ENCODE results near the gene CCDC3.

CCDC3 gene

GRCh38 chr10:13048762-13049161, 47.2 kb upstream of the CCDC3 start:
- H3K4me2 ChIP-seq (ENCODE audit: low read length) = no peak overlapping the region
- H3K9ac ChIP-seq (ENCODE audit: low read length) = no peak overlapping the region
- no peak overlapping the region for H3K27ac ChIP-seq (ENCODE audit: low read depth, low read length, poor library complexity, severe bottlenecking)
- no peak overlapping the region for H2AFZ ChIP-seq (ENCODE audit: low read length)
- H3K4me1 ChIP-seq (ENCODE audit: insufficient read depth, low read length, severe bottlenecking) = no peaks in the 10 kb centered on the region
- H3K9me3 ChIP-seq (ENCODE audit: low read length) = no peaks in the 10 kb centered on the region
- no peak overlapping the region for H3K4me3 ChIP-seq (ENCODE audit: low read depth, low read length, poor library complexity, severe bottlenecking)
- TF ChIP-seq EZH2 (IDR thresholded peaks at IDR 0.05; ENCODE audit: borderline replicate concordance, low read length) = no peak
- TF ChIP-seq, protein P1, sequence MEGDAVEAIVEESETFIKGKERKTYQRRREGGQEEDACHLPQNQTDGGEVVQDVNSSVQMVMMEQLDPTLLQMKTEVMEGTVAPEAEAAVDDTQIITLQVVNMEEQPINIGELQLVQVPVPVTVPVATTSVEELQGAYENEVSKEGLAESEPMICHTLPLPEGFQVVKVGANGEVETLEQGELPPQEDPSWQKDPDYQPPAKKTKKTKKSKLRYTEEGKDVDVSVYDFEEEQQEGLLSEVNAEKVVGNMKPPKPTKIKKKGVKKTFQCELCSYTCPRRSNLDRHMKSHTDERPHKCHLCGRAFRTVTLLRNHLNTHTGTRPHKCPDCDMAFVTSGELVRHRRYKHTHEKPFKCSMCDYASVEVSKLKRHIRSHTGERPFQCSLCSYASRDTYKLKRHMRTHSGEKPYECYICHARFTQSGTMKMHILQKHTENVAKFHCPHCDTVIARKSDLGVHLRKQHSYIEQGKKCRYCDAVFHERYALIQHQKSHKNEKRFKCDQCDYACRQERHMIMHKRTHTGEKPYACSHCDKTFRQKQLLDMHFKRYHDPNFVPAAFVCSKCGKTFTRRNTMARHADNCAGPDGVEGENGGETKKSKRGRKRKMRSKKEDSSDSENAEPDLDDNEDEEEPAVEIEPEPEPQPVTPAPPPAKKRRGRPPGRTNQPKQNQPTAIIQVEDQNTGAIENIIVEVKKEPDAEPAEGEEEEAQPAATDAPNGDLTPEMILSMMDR (IDR thresholded peaks at IDR 0.05; ENCODE audit: low read length) = no peak
- H3K9me2 ChIP-seq (ENCODE audit: low read depth, low read length) = no peaks in the 10 kb centered on the region
- no peaks in the 10 kb centered on the region for H3K36me3 ChIP-seq (ENCODE audit: insufficient read depth, low read length)
- H3K79me2 ChIP-seq (ENCODE audit: insufficient read depth, low read length) = no peaks in the 10 kb centered on the region
- H3K27me3 ChIP-seq (ENCODE audit: insufficient read depth, low read length) = no peaks in the 10 kb centered on the region
- no peaks in the 10 kb centered on the region for H3F3A ChIP-seq (ENCODE audit: insufficient read depth, low read length)
- no peaks in the 10 kb centered on the region for H4K20me1 ChIP-seq (ENCODE audit: insufficient read depth, low read length)

GRCh38 chr10:13047529-13048206, 46.2 kb upstream of the CCDC3 start:
- Histone ChIP-seq H3K4me3 (ENCODE audit: low read depth, low read length, poor library complexity, severe bottlenecking) (no peak overlapping the region), H3K4me1 (ENCODE audit: insufficient read depth, low read length, severe bottlenecking) (no peaks in the 10 kb centered on the region), H4K20me1 (ENCODE audit: insufficient read depth, low read length) (no peaks in the 10 kb centered on the region), H3K9ac (ENCODE audit: low read length) (no peak overlapping the region), H3K27ac (ENCODE audit: low read depth, low read length, poor library complexity, severe bottlenecking) (no peak overlapping the region), H3K36me3 (ENCODE audit: insufficient read depth, low read length) (no peaks in the 10 kb centered on the region), H3K4me2 (ENCODE audit: low read length) (no peak overlapping the region), H3K9me3 (ENCODE audit: low read length) (no peaks in the 10 kb centered on the region), H3K9me2 (ENCODE audit: low read depth, low read length) (no peaks in the 10 kb centered on the region), H3F3A (ENCODE audit: insufficient read depth, low read length) (no peaks in the 10 kb centered on the region), H3K79me2 (ENCODE audit: insufficient read depth, low read length) (no peaks in the 10 kb centered on the region), H2AFZ (ENCODE audit: low read length) (no peak overlapping the region), H3K27me3 (ENCODE audit: insufficient read depth, low read length) (no peaks in the 10 kb centered on the region)
- TF ChIP-seq, protein P1 (IDR thresholded peaks at IDR 0.05; ENCODE audit: low read length) = no peak
- TF ChIP-seq EZH2 (IDR thresholded peaks at IDR 0.05; ENCODE audit: borderline replicate concordance, low read length) = no peak

DNA sequence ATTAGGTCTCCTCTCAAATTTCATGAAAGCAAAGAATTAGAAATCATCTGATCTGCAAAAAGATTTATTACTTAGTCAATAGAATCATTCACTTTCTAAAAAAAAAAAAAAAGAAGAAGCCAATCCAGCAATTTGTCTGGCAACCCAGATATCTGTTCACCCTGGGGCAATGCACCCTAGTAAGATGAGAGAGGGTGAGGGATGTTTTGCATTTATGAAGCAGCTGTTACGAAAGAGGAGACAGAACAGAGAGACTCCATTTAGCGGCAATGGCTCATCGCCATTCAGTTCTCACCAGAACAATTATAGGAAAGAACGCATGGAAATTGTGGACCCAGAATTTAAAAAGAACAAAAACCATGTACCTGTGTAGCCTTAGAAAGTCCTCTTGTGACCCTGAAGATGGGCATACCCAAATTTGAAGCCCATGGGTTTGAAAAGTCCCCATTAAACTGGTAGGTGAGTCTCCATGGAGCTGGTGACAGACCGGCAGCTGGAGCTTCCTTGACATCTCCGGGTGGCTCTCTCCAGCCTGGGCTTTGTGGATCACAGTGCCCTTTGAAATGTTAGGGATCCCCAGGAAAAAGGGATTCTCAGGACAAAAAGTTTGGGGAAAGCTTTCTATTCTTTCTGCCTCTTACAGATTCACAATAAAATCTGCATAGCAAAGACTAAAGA, 45.5 kb upstream of the CCDC3 start:
- H3K27ac ChIP-seq (ENCODE audit: low read depth, low read length, poor library complexity, severe bottlenecking) = no peak overlapping the region
- no peaks in the 10 kb centered on the region for H3K4me1 ChIP-seq (ENCODE audit: insufficient read depth, low read length, severe bottlenecking)
- H3K9ac ChIP-seq (ENCODE audit: low read length) = no peak overlapping the region
- H2AFZ ChIP-seq (ENCODE audit: low read length) = no peak overlapping the region
- H3K27me3 ChIP-seq (ENCODE audit: insufficient read depth, low read length) = no peaks in the 10 kb centered on the region
- H3K4me2 ChIP-seq (ENCODE audit: low read length) = no peak overlapping the region
- no peaks in the 10 kb centered on the region for H3F3A ChIP-seq (ENCODE audit: insufficient read depth, low read length)
- no peaks in the 10 kb centered on the region for H3K9me2 ChIP-seq (ENCODE audit: low read depth, low read length)
- H4K20me1 ChIP-seq (ENCODE audit: insufficient read depth, low read length) = no peaks in the 10 kb centered on the region
- TF ChIP-seq, protein P1 (IDR thresholded peaks at IDR 0.05; ENCODE audit: low read length) = no peak
- no peak for TF ChIP-seq EZH2 (IDR thresholded peaks at IDR 0.05; ENCODE audit: borderline replicate concordance, low read length)
- no peaks in the 10 kb centered on the region for H3K9me3 ChIP-seq (ENCODE audit: low read length)
- no peaks in the 10 kb centered on the region for H3K36me3 ChIP-seq (ENCODE audit: insufficient read depth, low read length)
- no peak overlapping the region for H3K4me3 ChIP-seq (ENCODE audit: low read depth, low read length, poor library complexity, severe bottlenecking)
- H3K79me2 ChIP-seq (ENCODE audit: insufficient read depth, low read length) = no peaks in the 10 kb centered on the region

All from OCI-LY1 (cell line).